IMR-90 (cell line): Measurements from ENCODE around the gene HNRNPL. TPM values are rescaled to one million over a fixed set of nuclear protein-coding genes. Genes with fewer than 3 reads are reported as not detected.

Source experiments
- ATAC-seq: fragments of 200-7000 bp; cut with Tn5 transposase; 2 replicates; pipeline ENCODE4 v1.9.1; 2020; ENCODE audit warnings: low read depth, mild to moderate bottlenecking, moderate library complexity
- BruUV-seq: library from RNA; stranded (reverse); fragments of 400-500 nt; replicated peaks from 2 replicates; lab custom pipeline; 2021; lab: Mats Ljungman, UMichigan
- CTCF ChIA-PET: fragments of 300-600 bp; formaldehyde crosslinking; extraction: SDS; loops from one replicate; lab custom pipeline; 2021; ENCODE audit warnings: antibody characterized with exemption; lab: Yijun Ruan, JAX
- POLR2A ChIA-PET: fragments of 300-600 bp; sonication (Branson Sonifier 250); formaldehyde crosslinking; loops from one replicate; lab custom pipeline; 2022; ENCODE audit warnings: antibody characterized with exemption; ENCODE audit not compliant: unreplicated experiment; lab: Charles Lee
- DNase-seq: peaks from one replicate; pipeline ENCODE4 v3.0.0; 2013
- H2AFZ ChIP-seq: replicated peaks from 2 replicates; pipeline ENCODE3; 2013; ENCODE audit warnings: low read length, mild to moderate bottlenecking; ENCODE audit not compliant: poor library complexity
- H2AK5ac ChIP-seq: 2 replicates; pipeline ENCODE4 v1.6.1; 2013; ENCODE audit warnings: low read depth, low read length, inconsistent platforms
- H2AK9ac ChIP-seq: replicated peaks from 2 replicates; pipeline ENCODE3; 2013; ENCODE audit warnings: mild to moderate bottlenecking, low read depth, low read length, moderate library complexity; ENCODE audit not compliant: poor library complexity
- H2BK120ac ChIP-seq: 2 replicates; pipeline ENCODE4 v1.6.1; 2013; ENCODE audit warnings: low read depth, low read length, inconsistent platforms
- H2BK15ac ChIP-seq: 3 replicates; pipeline ENCODE4 v1.6.1; 2013; ENCODE audit warnings: low read depth, low read length, inconsistent platforms
- H2BK20ac ChIP-seq: 2 replicates; pipeline ENCODE4 v1.6.1; 2013; ENCODE audit warnings: low read depth, mild to moderate bottlenecking, inconsistent platforms, low read length, moderate library complexity
- H2BK5ac ChIP-seq: 2 replicates; pipeline ENCODE4 v1.6.1; 2013; ENCODE audit warnings: mild to moderate bottlenecking, low read depth, low read length, inconsistent platforms; ENCODE audit not compliant: poor library complexity, severe bottlenecking
- H3K14ac ChIP-seq: replicated peaks from 2 replicates; pipeline ENCODE4 v1.6.1; 2013; ENCODE audit warnings: low read depth, low read length, inconsistent platforms
- H3K18ac ChIP-seq: 2 replicates; pipeline ENCODE4 v1.6.1; 2013; ENCODE audit warnings: low read depth, low read length, control low read depth
- H3K23ac ChIP-seq: 2 replicates; pipeline ENCODE4 v1.6.1; 2013; ENCODE audit warnings: low read depth, low read length, inconsistent platforms
- H3K27ac ChIP-seq: 2 replicates; pipeline ENCODE4 v1.5.1; 2013; ENCODE audit warnings: mild to moderate bottlenecking, control low read depth, low read length; ENCODE audit not compliant: insufficient read depth
- H3K27me3 ChIP-seq: 2 replicates; pipeline ENCODE4 v1.6.1; 2013; ENCODE audit warnings: low read length; ENCODE audit not compliant: control insufficient read depth, insufficient read depth
- H3K36me3 ChIP-seq: 2 replicates; pipeline ENCODE4 v1.6.1; 2013; ENCODE audit warnings: low read length, mixed read lengths; ENCODE audit not compliant: control insufficient read depth, insufficient read depth
- H3K4ac ChIP-seq: 2 replicates; pipeline ENCODE4 v1.6.1; 2013; ENCODE audit warnings: low read depth, low read length, inconsistent platforms
- H3K4me1 ChIP-seq: 2 replicates; pipeline ENCODE4 v1.6.1; 2013; ENCODE audit warnings: low read length, mixed read lengths; ENCODE audit not compliant: control insufficient read depth, insufficient read depth
- H3K4me2 ChIP-seq: 2 replicates; pipeline ENCODE4 v1.6.1; 2013; ENCODE audit warnings: low read depth, mild to moderate bottlenecking, control low read depth, low read length, moderate library complexity
- H3K4me3 ChIP-seq: 2 replicates; pipeline ENCODE4 v1.5.1; 2013; ENCODE audit warnings: low read depth, mild to moderate bottlenecking, control low read depth, low read length, moderate library complexity; ENCODE audit not compliant: insufficient read depth
- H3K56ac ChIP-seq: 2 replicates; pipeline ENCODE4 v1.6.1; 2013; ENCODE audit warnings: low read length, inconsistent platforms; ENCODE audit not compliant: insufficient read depth; ENCODE audit errors: extremely low read depth
- H3K79me1 ChIP-seq, 2 experiments: 2 replicates each; pipeline ENCODE4 v1.6.1; 2013; ENCODE audit warnings: low read length in 2 of 2, inconsistent platforms in 1 of 2, low read depth in 1 of 2
- H3K9ac ChIP-seq: 2 replicates; pipeline ENCODE4 v1.6.1; 2013; ENCODE audit warnings: low read depth, low read length, control low read depth
- H3K9me1 ChIP-seq: 2 replicates; pipeline ENCODE4 v1.6.1; 2013; ENCODE audit warnings: low read length, inconsistent platforms; ENCODE audit not compliant: insufficient read depth
- H3K9me3 ChIP-seq: 2 replicates; pipeline ENCODE4 v1.6.1; 2013; ENCODE audit warnings: low read length; ENCODE audit not compliant: control insufficient read depth, insufficient read depth
- H4K20me1 ChIP-seq: 2 replicates; pipeline ENCODE4 v1.6.1; 2013; ENCODE audit warnings: low read length, inconsistent platforms; ENCODE audit not compliant: insufficient read depth
- H4K5ac ChIP-seq: 2 replicates; pipeline ENCODE4 v1.6.1; 2013; ENCODE audit warnings: mild to moderate bottlenecking, low read depth, low read length, control low read depth
- H4K8ac ChIP-seq, 2 experiments: 2 replicates each; pipeline ENCODE4 v1.6.1; 2013; ENCODE audit warnings: low read depth in 2 of 2, low read length in 2 of 2, control low read depth in 1 of 2, inconsistent platforms in 1 of 2
- H4K91ac ChIP-seq: 2 replicates; pipeline ENCODE4 v1.6.1; 2013; ENCODE audit warnings: low read depth, low read length, inconsistent platforms; ENCODE audit not compliant: insufficient read depth
- CEBPB ChIP-seq: IDR thresholded peaks from 2 replicates; pipeline ENCODE4 v1.6.1; 2012; ENCODE audit warnings: low read depth, low read length, improper control_type of control experiment
- POLR2A ChIP-seq: IDR thresholded peaks from 2 replicates; pipeline ENCODE4 v1.6.1; 2012; ENCODE audit warnings: mild to moderate bottlenecking, low read depth, low read length
- RFX5 ChIP-seq: IDR thresholded peaks from 2 replicates; pipeline ENCODE4 v1.8.0; 2012; ENCODE audit warnings: low read depth, mild to moderate bottlenecking, low read length, moderate library complexity
- WGBS, 2 experiments: methylation state at CpG; one replicate each; pipeline versions ENCODE4 v1.1.5 to v1.1.7; 2013; ENCODE audit warnings: missing lambda C conversion rate in 2 of 2; ENCODE audit not compliant: insufficient read length in 1 of 2; ENCODE audit errors: extremely low coverage in 2 of 2; 5-methylcytosine and 5-hydroxymethylcytosine counted together
- dilution Hi-C: fragments of 300-500 bp; cut with HindIII; formaldehyde crosslinking; loops from one replicate; pipeline ENCODE4 v1.14.3; 2018; ENCODE audit warnings: low sequenced_read_pairs; ENCODE audit not compliant: unreplicated experiment
- in situ Hi-C: fragments of 300-500 bp; cut with MboI; formaldehyde crosslinking; loops from 3 replicates; pipeline ENCODE4 v1.14.3; 2019; ENCODE audit warnings: low sequenced_read_pairs, inconsistent platforms, mixed read lengths
- intact Hi-C: fragments of 100-400 bp; cut with micrococcal nuclease; formaldehyde crosslinking; loops from 2 replicates; pipeline ENCODE4 v1.10.0; 2022
- polyA plus RNA-seq, 3 experiments: library from polyadenylated mRNA; depleted of rRNA; stranded (reverse); fragments of >200 nt; gene quantifications; 2 replicates each; pipeline ENCODE4 v1.2.3, GENCODE V29; 2012; ENCODE audit warnings: low replicate concordance in 1 of 3
- total RNA-seq: library from RNA; depleted of rRNA; stranded (reverse); fragments of >200 nt; gene quantifications from 2 replicates; pipeline ENCODE4 v1.2.3, GENCODE V29; 2012
- TF ChIP-seq, protein P1 (sequence below): conservative IDR thresholded peaks from 2 replicates; pipeline ENCODE4 v1.5.1; 2012; ENCODE audit warnings: mild to moderate bottlenecking, low read depth, low read length, improper control_type of control experiment

Gene HNRNPL
- total and polyA plus RNA-seq, 2 of the 4 experiments (the other 2 are of a cell fraction), result 277 to 429 TPM

DNA sequence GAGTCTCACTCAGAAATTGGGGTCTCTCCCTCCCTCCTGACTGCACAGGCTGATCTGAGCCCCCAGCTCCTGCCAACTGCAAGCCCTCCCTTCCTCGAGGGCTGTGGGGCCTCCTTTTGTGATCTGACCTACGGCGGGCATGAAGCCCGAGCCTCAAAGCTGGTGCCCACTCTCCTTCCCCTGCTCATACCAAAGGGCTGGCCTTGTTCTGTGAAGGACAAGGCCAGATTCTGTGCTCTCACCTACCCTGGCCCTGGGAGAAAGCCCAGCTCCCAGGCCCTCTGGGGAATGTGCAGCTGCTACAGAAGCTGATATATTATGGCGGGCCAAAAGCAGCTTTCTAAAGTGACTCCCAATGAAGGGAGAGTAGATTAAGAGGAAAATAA is 9.2 kb downstream of the HNRNPL start:
- Histone ChIP-seq H2AK9ac (no peak overlapping the region), H3K9ac (no peak overlapping the region), H4K20me1 (peaks cover 82% of the 10 kb centered on the region), H4K91ac (no peak overlapping the region), H2AFZ (no peak overlapping the region), H3K56ac (no peak overlapping the region), H3K79me1 (peaks cover 58 to 89% of the 10 kb centered on the region in 2 experiments), H3K14ac (no peak overlapping the region), H2BK20ac (no peak overlapping the region), H3K36me3 (peaks cover 91% of the 10 kb centered on the region), H3K23ac (no peak overlapping the region), H2BK15ac (no peak overlapping the region), H3K4me3 (no peak overlapping the region), H3K4ac (no peak overlapping the region), H4K5ac (no peak overlapping the region), H4K8ac (no peak overlapping the region), H3K18ac (no peak overlapping the region), H2BK120ac (no peak overlapping the region), H3K27ac (no peak overlapping the region), H2AK5ac (no peak overlapping the region), H3K9me1 (peaks cover 7% of the 10 kb centered on the region; the same call in 1 of the 2 replicates), H2BK5ac (no peak overlapping the region), H3K27me3 (no peaks in the 10 kb centered on the region), H3K4me2 (no peak overlapping the region), H3K9me3 (no peaks in the 10 kb centered on the region), H3K4me1 (peaks cover 10% of the 10 kb centered on the region; the same call in 1 of the 2 replicates)
- WGBS, 2 experiments, result no CpG with 5 or more reads among the region's 5 CpGs
- intact Hi-C loops, result no loop called here
- dilution Hi-C loops, result no loop called here
- no TSS peak for BruUV-seq
- in situ Hi-C loops, result no loop called here
- ChIA-PET CTCF (no interaction called here), POLR2A (no interaction called here)
- no peak for TF ChIP-seq RFX5
- TF ChIP-seq, protein P1, sequence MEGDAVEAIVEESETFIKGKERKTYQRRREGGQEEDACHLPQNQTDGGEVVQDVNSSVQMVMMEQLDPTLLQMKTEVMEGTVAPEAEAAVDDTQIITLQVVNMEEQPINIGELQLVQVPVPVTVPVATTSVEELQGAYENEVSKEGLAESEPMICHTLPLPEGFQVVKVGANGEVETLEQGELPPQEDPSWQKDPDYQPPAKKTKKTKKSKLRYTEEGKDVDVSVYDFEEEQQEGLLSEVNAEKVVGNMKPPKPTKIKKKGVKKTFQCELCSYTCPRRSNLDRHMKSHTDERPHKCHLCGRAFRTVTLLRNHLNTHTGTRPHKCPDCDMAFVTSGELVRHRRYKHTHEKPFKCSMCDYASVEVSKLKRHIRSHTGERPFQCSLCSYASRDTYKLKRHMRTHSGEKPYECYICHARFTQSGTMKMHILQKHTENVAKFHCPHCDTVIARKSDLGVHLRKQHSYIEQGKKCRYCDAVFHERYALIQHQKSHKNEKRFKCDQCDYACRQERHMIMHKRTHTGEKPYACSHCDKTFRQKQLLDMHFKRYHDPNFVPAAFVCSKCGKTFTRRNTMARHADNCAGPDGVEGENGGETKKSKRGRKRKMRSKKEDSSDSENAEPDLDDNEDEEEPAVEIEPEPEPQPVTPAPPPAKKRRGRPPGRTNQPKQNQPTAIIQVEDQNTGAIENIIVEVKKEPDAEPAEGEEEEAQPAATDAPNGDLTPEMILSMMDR, result no peak
- no peak for TF ChIP-seq POLR2A
- no peak for TF ChIP-seq CEBPB
- ATAC-seq (no peak), DNase-seq (no peak)
